Nephron (organoid): ENCODE measurements around the gene PPIL6.

Experiments used
- H3K27ac Mint-ChIP-seq, 3 experiments: 2 replicates each; pipeline ENCODE4 v1.8.0; 2020; ENCODE audit warnings: mixed read lengths in 3 of 3, mild to moderate bottlenecking in 2 of 3, moderate library complexity in 1 of 3
- H3K27me3 Mint-ChIP-seq: 2 replicates; pipeline ENCODE4 v1.8.0; 2021; ENCODE audit warnings: low read depth, mild to moderate bottlenecking, moderate library complexity, mixed read lengths
- H3K36me3 Mint-ChIP-seq: 2 replicates; pipeline ENCODE4 v1.8.0; 2020; ENCODE audit warnings: low read depth, mixed read lengths
- H3K4me1 Mint-ChIP-seq: 2 replicates; pipeline ENCODE4 v1.8.0; 2020; ENCODE audit warnings: mixed read lengths
- H3K4me3 Mint-ChIP-seq, 3 experiments: 2 replicates each; pipeline ENCODE4 v1.8.0; 2020; ENCODE audit warnings: mild to moderate bottlenecking in 3 of 3, mixed read lengths in 3 of 3, moderate library complexity in 2 of 3
- H3K9me3 Mint-ChIP-seq: 2 replicates; pipeline ENCODE4 v1.8.0; 2020; ENCODE audit warnings: mixed read lengths
- CTCF ChIP-seq, 3 experiments: fragments of 200-600 bp; sonication (generic); IDR thresholded peaks; one replicate each; pipeline ENCODE4 v1.5.0; 2021; ENCODE audit warnings: antibody characterized with exemption in 3 of 3; ENCODE audit not compliant: unreplicated experiment in 3 of 3

The PPIL6 gene

DNA sequence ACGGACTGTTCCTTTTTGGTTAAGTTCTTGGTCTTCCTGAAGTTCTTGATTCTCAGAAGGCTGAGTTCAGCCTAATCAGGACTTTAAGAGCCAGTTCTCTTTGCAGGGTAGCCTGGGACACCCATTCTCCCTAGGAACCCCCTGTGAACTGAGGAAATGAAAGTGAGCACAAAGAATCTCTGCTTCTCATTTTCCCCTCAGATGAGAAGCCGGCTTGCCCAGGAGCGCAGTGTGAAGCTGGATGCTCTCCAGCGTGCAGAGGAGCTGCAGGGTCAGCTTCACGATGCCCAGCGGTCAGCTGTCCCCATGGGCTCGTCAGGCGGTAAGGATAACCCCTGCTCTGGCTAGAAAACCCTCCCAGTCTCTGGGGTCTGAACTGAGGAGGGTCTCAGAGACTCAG lies 92.2 kb downstream of the PPIL6 start:
- Mint-ChIP-seq H3K36me3 (peaks cover 9% of the 10 kb centered on the region), H3K4me1 (peaks cover 5% of the 10 kb centered on the region), H3K9me3 (no peaks in the 10 kb centered on the region), H3K27me3 (no peaks in the 10 kb centered on the region), H3K4me3 (no peak overlapping the region), H3K27ac (no peak overlapping the region)
- TF ChIP-seq CTCF (IDR thresholded peaks at IDR 0.05; ENCODE audit: unreplicated experiment in 3 of 3): no peak

DNA sequence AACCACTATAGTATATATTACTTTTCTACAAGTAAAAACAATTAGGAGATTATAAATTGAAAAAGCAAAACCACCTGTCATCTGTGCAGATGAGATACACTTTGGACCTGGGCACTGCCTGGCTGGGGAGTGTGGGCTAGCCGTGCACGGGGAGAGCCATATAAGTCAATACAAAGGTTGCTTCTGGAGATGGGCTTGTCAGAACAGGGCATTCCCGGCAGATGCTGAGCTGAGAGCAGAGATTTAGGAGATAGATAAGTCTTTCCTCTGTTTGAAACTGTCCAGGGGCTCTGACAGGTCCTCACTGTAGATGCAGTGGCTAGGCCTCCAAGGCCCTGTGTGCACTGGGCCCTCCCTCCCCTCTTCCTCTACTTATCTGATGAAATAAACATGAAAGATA lies 92.6 kb downstream of the PPIL6 start:
- Mint-ChIP-seq H3K4me3 (no peak overlapping the region), H3K27ac (no peak overlapping the region), H3K36me3 (peaks cover 4% of the 10 kb centered on the region), H3K9me3 (no peaks in the 10 kb centered on the region), H3K27me3 (no peaks in the 10 kb centered on the region), H3K4me1 (peaks cover 7% of the 10 kb centered on the region)
- TF ChIP-seq CTCF (IDR thresholded peaks at IDR 0.05; ENCODE audit: unreplicated experiment in 3 of 3): no peak

DNA sequence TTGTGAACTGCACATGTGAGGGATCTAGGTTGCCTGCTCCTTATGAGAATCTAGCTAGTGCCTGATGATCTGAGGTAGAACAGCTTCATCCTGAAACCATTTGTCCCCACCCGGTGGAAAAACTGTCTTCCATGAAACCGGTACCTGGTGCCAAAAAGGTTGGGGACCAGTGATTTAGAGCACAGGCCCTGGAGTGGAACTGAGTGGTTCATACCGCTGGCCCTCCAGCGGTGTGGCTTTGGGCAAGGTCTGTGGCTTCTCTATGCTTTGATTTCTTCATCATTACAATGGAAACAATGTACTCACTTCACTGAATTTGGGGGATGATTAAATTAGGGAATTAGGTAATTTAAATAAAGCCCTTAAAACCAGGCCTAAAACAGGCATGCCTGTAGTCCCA lies 94.4 kb downstream of the PPIL6 start:
- Mint-ChIP-seq H3K4me3 (no peak overlapping the region), H3K27me3 (peaks cover 5% of the 10 kb centered on the region), H3K36me3 (no peaks in the 10 kb centered on the region), H3K27ac (no peak overlapping the region), H3K4me1 (peaks cover 14% of the 10 kb centered on the region), H3K9me3 (no peaks in the 10 kb centered on the region)
- no peak for TF ChIP-seq CTCF (IDR thresholded peaks at IDR 0.05; ENCODE audit: unreplicated experiment in 3 of 3)

DNA sequence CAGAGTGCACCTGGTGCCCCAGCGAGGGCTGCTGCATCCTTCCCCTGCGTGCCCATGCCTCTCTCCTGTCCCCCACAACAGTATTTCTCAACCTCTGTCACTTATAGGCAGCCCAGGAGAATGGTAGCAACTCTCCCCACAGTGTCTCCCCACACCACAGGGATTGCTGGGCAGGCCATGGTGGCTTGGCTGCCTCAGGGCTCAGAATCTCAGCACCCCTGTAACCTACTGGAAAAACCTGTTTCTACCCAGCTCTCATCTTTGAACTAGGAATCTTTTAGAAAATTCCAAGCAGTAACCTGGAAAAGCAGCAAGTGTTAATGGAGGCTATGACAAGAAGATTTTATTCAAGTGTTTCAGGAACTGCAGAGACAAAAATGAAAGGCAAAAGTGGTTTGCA lies 96.2 kb downstream of the PPIL6 start:
- Mint-ChIP-seq H3K9me3 (no peaks in the 10 kb centered on the region), H3K27me3 (peaks cover 5% of the 10 kb centered on the region), H3K27ac (peak overlapping the region; percentile 46 to 83 (median 46)), H3K4me3 (no peak overlapping the region), H3K36me3 (no peaks in the 10 kb centered on the region), H3K4me1 (peaks cover 24% of the 10 kb centered on the region)
- no peak for TF ChIP-seq CTCF (IDR thresholded peaks at IDR 0.05; ENCODE audit: unreplicated experiment in 3 of 3)

GRCh38 chr6:109343518-109343917 lies 96.9 kb downstream of the PPIL6 start:
- H3K36me3 Mint-ChIP-seq: no peaks in the 10 kb centered on the region
- H3K27me3 Mint-ChIP-seq: peaks cover 5% of the 10 kb centered on the region
- no peak overlapping the region for H3K27ac Mint-ChIP-seq
- TF ChIP-seq CTCF (IDR thresholded peaks at IDR 0.05; ENCODE audit: unreplicated experiment in 3 of 3): no peak
- H3K4me1 Mint-ChIP-seq: peaks cover 24% of the 10 kb centered on the region
- H3K4me3 Mint-ChIP-seq: no peak overlapping the region
- H3K9me3 Mint-ChIP-seq: no peaks in the 10 kb centered on the region

- H3K4me3 Mint-ChIP-seq: no peak overlapping the region
- peak overlapping the region in 2 of 3 experiments; percentile 37 to 48 for H3K27ac Mint-ChIP-seq
- H3K4me1 Mint-ChIP-seq: peaks cover 24% of the 10 kb centered on the region
- TF ChIP-seq CTCF (IDR thresholded peaks at IDR 0.05; ENCODE audit: unreplicated experiment in 3 of 3): no peak
- no peaks in the 10 kb centered on the region for H3K9me3 Mint-ChIP-seq
- H3K27me3 Mint-ChIP-seq: peaks cover 5% of the 10 kb centered on the region
- no peaks in the 10 kb centered on the region for H3K36me3 Mint-ChIP-seq
Measured at GRCh38 chr6:109342911-109343310, 97.5 kb downstream of the PPIL6 start.
